A549 (cell line): Measurements from ENCODE around the gene CXCR1.

Experiments
- CHD2 ChIP-seq: fragments of 150-350 bp; IDR thresholded peaks from 2 replicates; pipeline ENCODE4 v1.6.1; 2014; ENCODE audit warnings: low read length; ENCODE audit not compliant: partially characterized antibody
- JUN ChIP-seq, 2 experiments: fragments of >200 bp; sonication (Bioruptor Twin); formaldehyde crosslinking; IDR thresholded peaks; 2 replicates in 1 of 2; 3 replicates in 1 of 2; pipeline ENCODE4 v1.6.1; 2016 to 2017
- POLR2AphosphoS2 ChIP-seq: conservative IDR thresholded peaks from 2 replicates; pipeline ENCODE4 v1.6.1; 2012; ENCODE audit warnings: low read length, improper control_type of control experiment, inconsistent platforms
- RFX5 ChIP-seq: fragments of 450-650 bp; IDR thresholded peaks from 2 replicates; pipeline ENCODE4 v1.7.1; 2014; ENCODE audit warnings: antibody characterized with exemption, mild to moderate bottlenecking, moderate library complexity
- RNF2 ChIP-seq: fragments of 200-600 bp; sonication (generic); IDR thresholded peaks from 2 replicates; pipeline ENCODE4 v1.6.1; 2016; ENCODE audit warnings: low read depth, mild to moderate bottlenecking, antibody characterized with exemption, moderate library complexity, borderline replicate concordance
- TF ChIP-seq, protein P1 (sequence below): fragments of 450-650 bp; IDR thresholded peaks from 2 replicates; pipeline ENCODE4 v1.6.1; 2014; ENCODE audit warnings: antibody characterized with exemption
- TF ChIP-seq, protein P2 (sequence below): fragments of >200 bp; sonication (Bioruptor Twin); formaldehyde crosslinking; IDR thresholded peaks from 3 replicates; pipeline ENCODE4 v1.5.1; 2016
- TF ChIP-seq, protein P3 (sequence below): IDR thresholded peaks from 2 replicates; pipeline ENCODE4 v1.6.1; 2012
- TF ChIP-seq, protein P4 (sequence below): IDR thresholded peaks from 2 replicates; pipeline ENCODE4 v1.6.1; 2012; ENCODE audit warnings: low read depth, borderline replicate concordance

DNA sequence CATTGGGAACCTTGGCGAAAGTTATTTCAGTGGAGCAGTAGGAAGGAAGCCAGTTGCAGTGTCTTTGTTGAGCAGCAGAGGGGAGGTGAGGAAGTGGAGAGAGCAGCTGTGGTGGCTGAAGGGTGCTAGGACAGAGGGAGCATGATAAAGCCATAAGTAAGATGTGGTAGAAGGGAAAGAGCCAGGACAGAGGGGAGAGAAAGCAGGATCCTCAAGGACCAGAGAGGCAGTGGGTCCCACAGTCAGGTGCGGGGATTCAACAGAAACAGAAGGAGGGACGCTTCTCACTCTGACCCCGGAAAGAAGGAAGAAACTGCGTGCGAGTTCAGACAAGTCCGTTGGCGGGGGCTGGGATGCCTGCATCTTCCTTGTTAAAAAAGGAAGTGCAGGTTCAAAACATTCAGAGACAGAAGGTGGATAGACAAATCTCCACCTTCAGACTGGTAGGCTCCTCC lies 41.1 kb downstream of the CXCR1 start, which contains the start of gene CXCR2:
- TF ChIP-seq JUN (IDR thresholded peaks at IDR 0.05) (no peak), RNF2 (no peak), RFX5 (no peak), CHD2 (no peak), POLR2AphosphoS2 (no peak)
- TF ChIP-seq, protein P1, sequence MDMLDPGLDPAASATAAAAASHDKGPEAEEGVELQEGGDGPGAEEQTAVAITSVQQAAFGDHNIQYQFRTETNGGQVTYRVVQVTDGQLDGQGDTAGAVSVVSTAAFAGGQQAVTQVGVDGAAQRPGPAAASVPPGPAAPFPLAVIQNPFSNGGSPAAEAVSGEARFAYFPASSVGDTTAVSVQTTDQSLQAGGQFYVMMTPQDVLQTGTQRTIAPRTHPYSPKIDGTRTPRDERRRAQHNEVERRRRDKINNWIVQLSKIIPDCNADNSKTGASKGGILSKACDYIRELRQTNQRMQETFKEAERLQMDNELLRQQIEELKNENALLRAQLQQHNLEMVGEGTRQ = no peak
- TF ChIP-seq, protein P2, sequence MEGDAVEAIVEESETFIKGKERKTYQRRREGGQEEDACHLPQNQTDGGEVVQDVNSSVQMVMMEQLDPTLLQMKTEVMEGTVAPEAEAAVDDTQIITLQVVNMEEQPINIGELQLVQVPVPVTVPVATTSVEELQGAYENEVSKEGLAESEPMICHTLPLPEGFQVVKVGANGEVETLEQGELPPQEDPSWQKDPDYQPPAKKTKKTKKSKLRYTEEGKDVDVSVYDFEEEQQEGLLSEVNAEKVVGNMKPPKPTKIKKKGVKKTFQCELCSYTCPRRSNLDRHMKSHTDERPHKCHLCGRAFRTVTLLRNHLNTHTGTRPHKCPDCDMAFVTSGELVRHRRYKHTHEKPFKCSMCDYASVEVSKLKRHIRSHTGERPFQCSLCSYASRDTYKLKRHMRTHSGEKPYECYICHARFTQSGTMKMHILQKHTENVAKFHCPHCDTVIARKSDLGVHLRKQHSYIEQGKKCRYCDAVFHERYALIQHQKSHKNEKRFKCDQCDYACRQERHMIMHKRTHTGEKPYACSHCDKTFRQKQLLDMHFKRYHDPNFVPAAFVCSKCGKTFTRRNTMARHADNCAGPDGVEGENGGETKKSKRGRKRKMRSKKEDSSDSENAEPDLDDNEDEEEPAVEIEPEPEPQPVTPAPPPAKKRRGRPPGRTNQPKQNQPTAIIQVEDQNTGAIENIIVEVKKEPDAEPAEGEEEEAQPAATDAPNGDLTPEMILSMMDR = no peak
- TF ChIP-seq, protein P3, sequence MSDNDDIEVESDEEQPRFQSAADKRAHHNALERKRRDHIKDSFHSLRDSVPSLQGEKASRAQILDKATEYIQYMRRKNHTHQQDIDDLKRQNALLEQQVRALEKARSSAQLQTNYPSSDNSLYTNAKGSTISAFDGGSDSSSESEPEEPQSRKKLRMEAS = no peak
- TF ChIP-seq, protein P4, sequence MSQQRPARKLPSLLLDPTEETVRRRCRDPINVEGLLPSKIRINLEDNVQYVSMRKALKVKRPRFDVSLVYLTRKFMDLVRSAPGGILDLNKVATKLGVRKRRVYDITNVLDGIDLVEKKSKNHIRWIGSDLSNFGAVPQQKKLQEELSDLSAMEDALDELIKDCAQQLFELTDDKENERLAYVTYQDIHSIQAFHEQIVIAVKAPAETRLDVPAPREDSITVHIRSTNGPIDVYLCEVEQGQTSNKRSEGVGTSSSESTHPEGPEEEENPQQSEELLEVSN = no peak
